ENCODE data around the gene ST6GALNAC2.

GRCh38 chr17:76553178-76553908 is 32.3 kb downstream of the ST6GALNAC2 start:
- no peak for TF ChIP-seq ZNF596 (tag by site-specific recombination; IDR thresholded peaks at IDR 0.05)
- TF ChIP-seq ZNF248 (tag by site-specific recombination; IDR thresholded peaks at IDR 0.05): no peak
- no peak for TF ChIP-seq ZNF785 (tag by site-specific recombination; IDR thresholded peaks at IDR 0.05)
- TF ChIP-seq ZNF366 (tag by site-specific recombination; conservative IDR thresholded peaks at IDR 0.05): no peak
- TF ChIP-seq ZNF394 (tag by site-specific recombination; IDR thresholded peaks at IDR 0.05; ENCODE audit: borderline replicate concordance): no peak
- TF ChIP-seq CTCF (tag by site-specific recombination; IDR thresholded peaks at IDR 0.05): no peak
- TF ChIP-seq ZNF423 (tag by site-specific recombination; IDR thresholded peaks at IDR 0.05): no peak
